Skeletal muscle tissue (tissue), 4 donors: ENCODE data around the gene IL17C. TPM values are rescaled to one million over a fixed set of nuclear protein-coding genes. Genes with fewer than 3 reads are reported as not detected.
A peak's percentile ranks its signal among the peaks of the same experiment; 100 is the strongest.

Source experiments
- H3K27ac ChIP-seq: one replicate; pipeline ENCODE4 v1.7.0; 2013; ENCODE audit warnings: mild to moderate bottlenecking, low read depth, low read length, inconsistent platforms
- H3K27me3 ChIP-seq, 3 donors: one replicate each; pipeline ENCODE4 v1.7.0; 2013; ENCODE audit warnings: low read length in 3 of 3; ENCODE audit not compliant: control insufficient read depth in 3 of 3, insufficient read depth in 3 of 3
- H3K36me3 ChIP-seq, 3 donors: one replicate each; pipeline ENCODE4 v1.7.0; 2013; ENCODE audit warnings: low read length in 3 of 3; ENCODE audit not compliant: control insufficient read depth in 3 of 3, insufficient read depth in 3 of 3
- H3K4me1 ChIP-seq, 3 donors: one replicate each; pipeline ENCODE4 v1.7.0; 2013; ENCODE audit warnings: low read length in 3 of 3, mild to moderate bottlenecking in 3 of 3; ENCODE audit not compliant: control insufficient read depth in 3 of 3, insufficient read depth in 3 of 3
- H3K4me3 ChIP-seq, 3 donors: one replicate each; pipeline ENCODE4 v1.7.0; 2013; ENCODE audit warnings: low read length in 3 of 3
- H3K9ac ChIP-seq, 3 donors: one replicate each; pipeline ENCODE4 v1.7.0; 2013; ENCODE audit warnings: low read length in 3 of 3, mild to moderate bottlenecking in 3 of 3, moderate library complexity in 2 of 3, low read depth in 1 of 3
- H3K9me3 ChIP-seq, 3 donors: one replicate each; pipeline ENCODE4 v1.7.0; 2013; ENCODE audit warnings: low read length in 3 of 3; ENCODE audit not compliant: control insufficient read depth in 3 of 3
- total RNA-seq: library from RNA; depleted of rRNA; stranded (reverse); fragments of >200 nt; gene quantifications from one replicate; pipeline ENCODE4 v1.2.3, GENCODE V29; 2014
- donor health status: Osteomylitis.

Gene IL17C
- total RNA-seq, 1 donor from 2014 or later: not detected

DNA sequence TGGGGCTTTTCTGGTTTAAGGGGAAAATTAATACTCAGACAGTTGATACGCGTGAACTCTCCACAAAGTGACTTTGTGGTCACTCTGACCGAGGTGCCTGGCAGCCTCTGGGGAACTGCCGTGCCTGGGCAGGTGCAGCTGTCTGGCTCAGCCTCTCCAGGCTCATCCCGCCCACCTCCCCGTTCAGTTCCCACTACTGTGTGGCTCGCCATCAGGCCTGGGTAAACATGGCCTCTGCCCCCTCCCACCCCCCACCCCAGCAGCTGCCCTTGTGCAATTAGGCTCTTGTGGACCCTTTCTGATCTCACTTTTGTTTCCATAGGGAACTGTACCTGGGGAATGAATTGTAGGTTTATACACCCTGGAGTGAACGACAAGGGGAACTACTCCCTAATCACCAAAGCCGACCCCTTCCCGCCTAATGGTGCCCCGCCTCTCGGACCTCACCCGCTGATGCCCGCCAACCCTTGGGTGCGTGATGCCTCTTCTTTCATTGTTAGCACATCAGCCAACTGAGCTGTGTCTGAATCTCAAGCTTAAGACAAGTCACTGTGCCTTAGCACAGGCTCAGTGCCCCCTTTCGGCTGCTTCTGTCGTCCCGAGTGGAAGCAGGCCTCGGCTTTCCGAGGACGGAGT lies 40.4 kb upstream of the IL17C start:
- Histone ChIP-seq H3K4me1 (peaks cover 4 to 16% (median 8%) of the 10 kb centered on the region in 3 donors), H3K27me3 (no peaks in the 10 kb centered on the region), H3K9me3 (no peaks in the 10 kb centered on the region), H3K4me3 (no peak overlapping the region), H3K9ac (no peak overlapping the region), H3K36me3 (peaks cover 43 to 45% (median 43%) of the 10 kb centered on the region in 3 donors), H3K27ac (no peak overlapping the region)

- H3K9me3 ChIP-seq: no peaks in the 10 kb centered on the region
- peaks cover 4 to 16% (median 8%) of the 10 kb centered on the region in 3 donors for H3K4me1 ChIP-seq
- H3K36me3 ChIP-seq: peaks cover 34 to 41% (median 40%) of the 10 kb centered on the region in 3 donors
- no peak overlapping the region for H3K4me3 ChIP-seq
- H3K27me3 ChIP-seq: no peaks in the 10 kb centered on the region
- H3K9ac ChIP-seq: peak overlapping the region in 1 of 3 donors; percentile 25
- H3K27ac ChIP-seq: peak overlapping the region; percentile 37
Observed at GRCh38 chr16:88599092-88599733, 39.2 kb upstream of the IL17C start.

DNA sequence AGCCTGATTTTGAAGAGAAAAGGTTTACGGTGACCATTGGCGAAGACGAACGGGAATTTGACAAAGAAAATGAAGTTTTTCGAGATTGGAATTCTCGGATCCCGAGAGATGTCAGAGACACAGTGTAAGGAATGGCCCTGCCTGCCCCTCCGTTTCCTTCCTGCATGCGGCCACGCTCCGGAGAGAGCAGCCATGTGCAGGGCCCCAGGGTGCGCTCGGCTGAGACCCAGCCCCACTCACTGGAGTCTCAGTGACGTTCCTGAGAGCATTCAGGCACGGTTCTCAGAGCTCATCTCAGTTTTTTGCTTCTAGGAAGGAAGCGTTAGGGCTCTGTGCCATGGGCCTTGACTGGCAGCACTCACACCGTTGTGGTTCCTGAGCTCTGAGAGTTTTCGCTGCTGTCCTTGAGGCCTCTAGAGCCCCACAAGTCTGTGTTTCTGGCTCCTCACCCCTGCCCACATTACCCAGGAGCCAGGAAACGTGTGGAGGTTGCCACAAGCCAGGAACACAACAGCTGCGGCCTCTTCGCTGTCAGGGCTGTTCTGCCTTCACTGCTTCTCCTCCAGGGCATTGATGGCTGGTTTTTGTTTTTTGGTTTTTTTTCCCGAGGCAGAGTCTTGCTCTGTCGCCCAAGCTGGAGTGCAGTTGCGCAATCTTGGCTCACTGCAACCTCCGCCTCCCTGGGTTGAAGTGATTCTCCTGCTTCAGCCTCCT lies 38.4 kb upstream of the IL17C start:
- Histone ChIP-seq H3K9me3 (no peaks in the 10 kb centered on the region), H3K9ac (no peak overlapping the region), H3K27me3 (no peaks in the 10 kb centered on the region), H3K36me3 (peaks cover 34 to 43% (median 41%) of the 10 kb centered on the region in 3 donors), H3K27ac (peak overlapping the region; percentile 37), H3K4me1 (peaks cover 4 to 16% (median 8%) of the 10 kb centered on the region in 3 donors), H3K4me3 (no peak overlapping the region)

DNA sequence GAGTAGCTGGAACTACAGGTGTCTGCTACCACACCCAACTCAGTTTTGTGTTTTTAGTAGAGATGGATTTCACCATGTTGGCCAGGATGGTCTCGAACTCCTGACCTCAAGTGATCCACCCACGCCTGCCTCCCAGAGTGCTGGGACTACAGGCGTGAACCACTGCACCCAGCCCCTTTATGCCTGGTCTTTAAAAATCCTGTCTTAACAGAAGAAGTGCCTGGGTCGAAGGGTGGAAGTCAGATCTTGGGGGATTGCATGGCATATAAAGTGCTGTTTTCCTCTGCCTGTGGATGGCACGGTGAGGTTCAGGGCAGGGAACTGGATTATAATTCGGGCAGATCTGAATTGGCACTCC lies 37.9 kb upstream of the IL17C start:
- Histone ChIP-seq H3K27ac (no peak overlapping the region), H3K4me3 (no peak overlapping the region), H3K4me1 (peaks cover 4 to 16% (median 8%) of the 10 kb centered on the region in 3 donors), H3K27me3 (no peaks in the 10 kb centered on the region), H3K9ac (no peak overlapping the region), H3K36me3 (peaks cover 39 to 46% (median 44%) of the 10 kb centered on the region in 3 donors), H3K9me3 (no peaks in the 10 kb centered on the region)

GRCh38 chr16:88601313-88602036 lies 36.9 kb upstream of the IL17C start:
- Histone ChIP-seq H3K4me3 (no peak overlapping the region), H3K27me3 (no peaks in the 10 kb centered on the region), H3K27ac (no peak overlapping the region), H3K4me1 (peaks cover 4 to 16% (median 8%) of the 10 kb centered on the region in 3 donors), H3K9me3 (no peaks in the 10 kb centered on the region), H3K9ac (no peak overlapping the region), H3K36me3 (peaks cover 45 to 50% (median 48%) of the 10 kb centered on the region in 3 donors)

DNA sequence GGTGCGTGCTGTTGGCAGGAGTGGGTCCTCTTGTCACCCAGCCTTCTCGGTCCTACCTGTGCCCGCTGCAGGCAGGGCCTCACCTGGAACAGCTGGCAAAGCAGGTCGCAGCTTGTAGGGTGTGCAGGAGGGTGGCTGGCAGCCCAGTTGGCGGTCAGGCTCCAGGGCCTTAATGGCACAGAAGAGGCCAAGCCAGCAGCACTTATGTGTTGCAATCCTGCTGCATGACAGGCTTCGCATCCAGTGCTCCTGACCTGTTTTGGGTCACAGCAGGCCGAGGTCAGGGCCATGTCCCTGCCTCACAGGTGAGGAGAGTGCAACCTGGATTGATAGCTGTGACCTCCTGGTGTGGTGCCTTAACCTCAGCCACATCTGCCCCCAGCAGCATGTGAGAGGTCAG lies 36.3 kb upstream of the IL17C start:
- peaks cover 4 to 16% (median 8%) of the 10 kb centered on the region in 3 donors for H3K4me1 ChIP-seq
- H3K36me3 ChIP-seq: peaks cover 50 to 54% (median 54%) of the 10 kb centered on the region in 3 donors
- H3K27me3 ChIP-seq: no peaks in the 10 kb centered on the region
- no peak overlapping the region for H3K9ac ChIP-seq
- H3K9me3 ChIP-seq: no peaks in the 10 kb centered on the region
- no peak overlapping the region for H3K27ac ChIP-seq
- H3K4me3 ChIP-seq: no peak overlapping the region

- Histone ChIP-seq H3K9me3 (no peaks in the 10 kb centered on the region), H3K4me3 (no peak overlapping the region), H3K9ac (no peak overlapping the region), H3K4me1 (no peaks in the 10 kb centered on the region), H3K27ac (no peak overlapping the region), H3K36me3 (peaks cover 39 to 51% (median 42%) of the 10 kb centered on the region in 3 donors), H3K27me3 (no peaks in the 10 kb centered on the region)
Observed at GRCh38 chr16:88605186-88606147, 32.9 kb upstream of the IL17C start.

DNA sequence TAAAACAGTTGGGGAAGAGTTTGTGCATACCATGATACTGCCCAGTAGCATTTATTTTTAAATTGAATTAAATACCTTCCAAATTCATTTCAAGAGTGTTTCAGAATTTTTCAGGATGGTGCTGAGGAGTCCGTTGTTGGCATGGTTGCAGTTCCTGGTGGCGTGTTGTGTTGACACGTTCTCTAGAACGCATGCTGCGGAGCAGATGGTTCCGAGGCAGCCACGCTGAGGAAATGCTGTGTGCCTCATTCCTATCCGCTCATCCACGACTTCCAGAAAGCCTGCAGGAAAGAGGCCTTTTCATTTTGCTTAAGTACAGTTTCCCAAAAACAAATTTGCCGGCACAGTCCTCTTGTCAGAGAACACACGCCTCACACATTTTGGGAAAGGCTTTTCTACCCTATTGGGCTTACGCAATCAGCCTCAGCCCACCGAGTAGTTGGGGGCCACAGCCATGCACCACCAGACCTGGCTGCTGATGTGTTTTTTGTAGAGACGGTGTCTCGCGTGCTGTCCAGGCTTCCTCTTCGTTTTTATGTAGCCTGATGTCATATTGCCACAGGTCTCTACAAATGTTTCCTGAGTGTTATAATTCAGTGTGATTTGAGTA lies 32.1 kb upstream of the IL17C start:
- Histone ChIP-seq H3K9ac (no peak overlapping the region), H3K9me3 (no peaks in the 10 kb centered on the region), H3K4me3 (no peak overlapping the region), H3K27me3 (no peaks in the 10 kb centered on the region), H3K36me3 (peaks cover 41 to 48% (median 42%) of the 10 kb centered on the region in 3 donors), H3K27ac (no peak overlapping the region), H3K4me1 (no peaks in the 10 kb centered on the region)

DNA sequence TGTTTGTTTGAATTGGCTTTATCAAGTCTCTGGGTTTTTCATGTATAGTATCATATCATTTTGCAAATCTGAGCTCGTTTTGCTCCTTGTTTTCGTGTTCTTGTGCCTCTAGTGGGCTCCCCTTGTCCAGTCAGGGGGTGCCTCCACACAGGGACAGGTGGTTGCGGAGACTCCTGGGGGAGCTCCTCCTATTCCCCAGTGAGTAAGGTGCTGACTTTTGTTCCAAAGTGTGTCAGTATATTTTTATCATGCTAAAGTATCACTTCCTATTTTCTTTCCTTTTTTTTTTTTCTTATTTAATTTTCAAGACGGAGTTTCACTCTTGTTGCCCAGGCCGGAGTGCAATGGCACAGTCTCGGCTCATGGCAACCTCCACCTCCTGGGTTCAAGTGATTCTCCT lies 30.3 kb upstream of the IL17C start:
- Histone ChIP-seq H3K4me3 (no peak overlapping the region), H3K27me3 (no peaks in the 10 kb centered on the region), H3K27ac (no peak overlapping the region), H3K36me3 (peaks cover 39 to 42% (median 40%) of the 10 kb centered on the region in 3 donors), H3K9me3 (no peaks in the 10 kb centered on the region), H3K9ac (no peak overlapping the region), H3K4me1 (no peaks in the 10 kb centered on the region)
